GM23248 (cell line): Measurements from ENCODE around the gene SLC25A11.

Experiments used
- EZH2 ChIP-seq: fragments of 200-600 bp; sonication (generic); IDR thresholded peaks from 2 replicates; pipeline ENCODE4 v1.6.1; 2018; ENCODE audit warnings: antibody characterized with exemption, mild to moderate bottlenecking; ENCODE audit not compliant: insufficient read depth, poor library complexity, severe bottlenecking
- EZH2phosphoT487 ChIP-seq: fragments of 200-600 bp; sonication (generic); IDR thresholded peaks from 2 replicates; pipeline ENCODE4 v1.6.1; 2018; ENCODE audit warnings: antibody characterized with exemption, moderate library complexity, mild to moderate bottlenecking, low read depth; ENCODE audit not compliant: insufficient read depth

DNA sequence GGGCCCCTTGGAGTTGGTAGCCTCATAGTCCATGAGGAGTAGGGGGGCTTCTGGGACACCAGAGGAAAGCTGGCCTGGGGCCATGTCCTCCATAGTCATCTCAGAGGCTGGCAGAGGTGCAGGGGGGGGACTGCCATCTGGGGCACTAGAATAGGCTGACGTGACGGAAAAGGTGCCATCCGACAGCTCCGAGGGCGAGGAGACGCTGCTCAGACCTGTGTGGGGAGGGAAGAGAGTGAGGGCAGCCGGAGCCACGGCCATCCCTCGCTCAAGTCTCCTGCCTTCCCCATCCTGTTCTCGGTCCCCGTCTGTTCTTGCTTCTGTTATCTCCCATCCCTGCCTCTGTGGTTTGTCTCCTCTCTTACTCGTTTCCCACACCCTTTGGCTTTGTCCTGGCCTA is 32.5 kb upstream of the SLC25A11 start:
- TF ChIP-seq EZH2phosphoT487, result no peak
- TF ChIP-seq EZH2, result no peak
